ENCODE measurements around the gene VSIG2. TPM values are rescaled to one million over a fixed set of nuclear protein-coding genes. Genes with fewer than 3 reads are reported as not detected.

The VSIG2 gene
- total RNA-seq, 4 donors from 2014 or later, result 1.9 to 2.2 TPM; not detected in 2

GRCh38 chr11:124738713-124739478 is 13.2 kb downstream of the VSIG2 start:
- Histone ChIP-seq H3K27ac (no peak overlapping the region), H3K4me1 (no peaks in the 10 kb centered on the region), H3K27me3 (no peaks in the 10 kb centered on the region), H3K4me3 (no peak overlapping the region), H3K9me3 (no peaks in the 10 kb centered on the region), H3K36me3 (no peaks in the 10 kb centered on the region)
- TF ChIP-seq POLR2A (IDR thresholded peaks at IDR 0.05) (no peak), CTCF (IDR thresholded peaks at IDR 0.05) (no peak)
- intact Hi-C loops (cut with DNase I; ENCODE audit: low total_unique reads), result no loop called here
- no peak for DNase-seq

- Histone ChIP-seq H3K4me3 (no peak overlapping the region), H3K9me3 (no peaks in the 10 kb centered on the region), H3K4me1 (no peaks in the 10 kb centered on the region), H3K27me3 (no peaks in the 10 kb centered on the region), H3K36me3 (no peaks in the 10 kb centered on the region), H3K27ac (no peak overlapping the region)
- TF ChIP-seq POLR2A (IDR thresholded peaks at IDR 0.05), result no peak
- TF ChIP-seq CTCF (IDR thresholded peaks at IDR 0.05), result no peak
- intact Hi-C loops (cut with DNase I; ENCODE audit: low total_unique reads), result no loop called here
- DNase-seq, result no peak
These were observed 14.3 kb downstream of the VSIG2 start for GRCh38 chr11:124737638-124738305.

- Histone ChIP-seq H3K36me3 (no peaks in the 10 kb centered on the region), H3K9me3 (no peaks in the 10 kb centered on the region), H3K4me3 (no peak overlapping the region), H3K27ac (no peak overlapping the region), H3K4me1 (no peaks in the 10 kb centered on the region), H3K27me3 (no peaks in the 10 kb centered on the region)
- no peak for DNase-seq
- intact Hi-C loops (cut with DNase I; ENCODE audit: low total_unique reads), result no loop called here
- no peak for TF ChIP-seq CTCF (IDR thresholded peaks at IDR 0.05)
- TF ChIP-seq POLR2A (IDR thresholded peaks at IDR 0.05), result no peak
These were observed 15.3 kb downstream of the VSIG2 start for GRCh38 chr11:124736736-124737135.

- Histone ChIP-seq H3K27me3 (no peaks in the 10 kb centered on the region), H3K27ac (no peak overlapping the region), H3K4me3 (no peak overlapping the region), H3K36me3 (no peaks in the 10 kb centered on the region), H3K9me3 (no peaks in the 10 kb centered on the region), H3K4me1 (no peaks in the 10 kb centered on the region)
- intact Hi-C loops (cut with DNase I; ENCODE audit: low total_unique reads), result no loop called here
- DNase-seq, result no peak
- no peak for TF ChIP-seq POLR2A (IDR thresholded peaks at IDR 0.05)
- TF ChIP-seq CTCF (IDR thresholded peaks at IDR 0.05), result no peak
These were observed 19.8 kb downstream of the VSIG2 start for GRCh38 chr11:124732230-124732629.

- DNase-seq, result no peak
- Histone ChIP-seq H3K36me3 (no peaks in the 10 kb centered on the region), H3K27me3 (no peaks in the 10 kb centered on the region), H3K4me1 (peaks cover 0 to 7% of the 10 kb centered on the region in 2 donors), H3K4me3 (no peak overlapping the region), H3K27ac (no peak overlapping the region), H3K9me3 (no peaks in the 10 kb centered on the region)
- no peak for TF ChIP-seq POLR2A (IDR thresholded peaks at IDR 0.05)
- intact Hi-C loops (cut with DNase I; ENCODE audit: low total_unique reads), result no loop called here
These were observed 22.5 kb downstream of the VSIG2 start for GRCh38 chr11:124729571-124729970.

Data from uterus (tissue), 4 donors.